Testis (tissue), 2 donors: ENCODE data around the gene NOX1.

Source experiments
- POLR2A ChIP-seq: fragments of 450-650 bp; IDR thresholded peaks from one replicate; pipeline ENCODE4 v1.6.1; 2017; ENCODE audit warnings: antibody characterized with exemption, mild to moderate bottlenecking, moderate library complexity
- TF ChIP-seq, protein P1 (sequence below), 3 experiments: fragments of 450-650 bp in 2 of 3; fragments of 200-600 bp in 1 of 3; sonication (generic) in 1 of 3; IDR thresholded peaks; one replicate each; pipeline ENCODE4 v1.5.1; 2016 to 2019; ENCODE audit warnings: antibody characterized with exemption in 3 of 3, mild to moderate bottlenecking in 2 of 3, moderate library complexity in 1 of 3

DNA sequence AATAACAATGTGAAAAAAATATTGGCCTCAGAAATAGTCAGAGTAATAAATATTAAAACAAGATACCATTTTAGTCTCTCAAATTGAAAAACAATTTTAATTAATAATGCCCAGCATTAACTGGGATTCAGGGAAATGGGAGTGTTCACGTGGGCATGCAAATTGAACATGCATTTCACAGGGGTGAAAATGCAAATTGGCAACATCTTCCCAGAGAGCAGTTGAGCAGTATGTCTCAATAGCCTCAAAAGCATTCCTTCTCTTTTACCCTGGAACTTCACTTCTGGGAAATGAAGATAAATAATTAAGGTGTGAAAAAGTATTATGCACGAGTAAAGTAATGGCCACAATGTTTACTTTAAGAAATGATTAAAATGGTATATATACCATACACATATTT lies 21.3 kb downstream of the NOX1 start:
- TF ChIP-seq, protein P1, sequence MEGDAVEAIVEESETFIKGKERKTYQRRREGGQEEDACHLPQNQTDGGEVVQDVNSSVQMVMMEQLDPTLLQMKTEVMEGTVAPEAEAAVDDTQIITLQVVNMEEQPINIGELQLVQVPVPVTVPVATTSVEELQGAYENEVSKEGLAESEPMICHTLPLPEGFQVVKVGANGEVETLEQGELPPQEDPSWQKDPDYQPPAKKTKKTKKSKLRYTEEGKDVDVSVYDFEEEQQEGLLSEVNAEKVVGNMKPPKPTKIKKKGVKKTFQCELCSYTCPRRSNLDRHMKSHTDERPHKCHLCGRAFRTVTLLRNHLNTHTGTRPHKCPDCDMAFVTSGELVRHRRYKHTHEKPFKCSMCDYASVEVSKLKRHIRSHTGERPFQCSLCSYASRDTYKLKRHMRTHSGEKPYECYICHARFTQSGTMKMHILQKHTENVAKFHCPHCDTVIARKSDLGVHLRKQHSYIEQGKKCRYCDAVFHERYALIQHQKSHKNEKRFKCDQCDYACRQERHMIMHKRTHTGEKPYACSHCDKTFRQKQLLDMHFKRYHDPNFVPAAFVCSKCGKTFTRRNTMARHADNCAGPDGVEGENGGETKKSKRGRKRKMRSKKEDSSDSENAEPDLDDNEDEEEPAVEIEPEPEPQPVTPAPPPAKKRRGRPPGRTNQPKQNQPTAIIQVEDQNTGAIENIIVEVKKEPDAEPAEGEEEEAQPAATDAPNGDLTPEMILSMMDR (IDR thresholded peaks at IDR 0.05): no peak
- TF ChIP-seq POLR2A: no peak
